Measurements from ENCODE around the gene TRIM2. TPM values are rescaled to one million over a fixed set of nuclear protein-coding genes. Genes with fewer than 3 reads are reported as not detected.

Gene TRIM2
- total and polyA plus RNA-seq, 10 of the 15 experiments (the other 5 are each of a cell fraction or from before 2014, with no cell fraction given): 0.06 to 0.19 (median 0.15) TPM; not detected in 3

GRCh38 chr4:153349206-153349805, 145.1 kb downstream of the TRIM2 start:
- intact Hi-C loops (cut with micrococcal nuclease; ENCODE audit: unreplicated experiment) (loop anchor here (5.0 kb wide), 1 partner anchor 138 kb away; no protein-coding TSS in a partner anchor), in situ Hi-C loops (cut with MboI) (loop anchor here (5.0 to 10.0 kb wide), 3 partner anchors 223 to 395 kb away; no protein-coding TSS in a partner anchor)
- Histone ChIP-seq H3K36me3 (ENCODE audit: control insufficient read depth in 2 of 2, insufficient read depth in 2 of 2, low read length in 1 of 2) (no peaks in the 10 kb centered on the region), H3K4me2 (ENCODE audit: control insufficient read depth, insufficient read depth) (peak overlapping the region; percentile 21), H4K20me1 (ENCODE audit: control insufficient read depth, insufficient read depth) (no peaks in the 10 kb centered on the region), H3K27me3 (replicated peaks in 1 of 2; ENCODE audit: control insufficient read depth in 2 of 2, insufficient read depth in 2 of 2, low read length in 1 of 2) (no peaks in the 10 kb centered on the region), H3K27ac (ENCODE audit: control insufficient read depth, insufficient read depth) (no peak overlapping the region), H3K4me1 (ENCODE audit: control insufficient read depth, insufficient read depth, low read length) (peaks cover 16% of the 10 kb centered on the region; the same call in 1 of the 2 replicates), H3K4me3 (no peak overlapping the region), H3K79me2 (ENCODE audit: control insufficient read depth, insufficient read depth, low read length) (peaks cover 51% of the 10 kb centered on the region), H3K9ac (ENCODE audit: control insufficient read depth, insufficient read depth, low read length) (no peak overlapping the region), H3K9me3 (replicated peaks; ENCODE audit: control insufficient read depth, insufficient read depth, low read length) (no peaks in the 10 kb centered on the region; the same call in 2 of the 3 replicates), H2AFZ (ENCODE audit: control insufficient read depth, low read depth, low read length) (no peak overlapping the region)
- RAD21 ChIA-PET (ENCODE audit: unreplicated experiment): interaction anchor here (0.7 to 8.4 kb wide), 5 partner anchors 84 to 300 kb away, joined by 3 to 77 read pairs (median 6); no protein-coding TSS in a partner anchor
- no peak for FAIRE-seq
- SMC1A ChIA-PET (ENCODE audit: uncharacterized antibody, unreplicated experiment): interaction anchor here (0.8 to 1.8 kb wide), 7 partner anchors 80 to 304 kb away, joined by 3 to 11 read pairs (median 3); no protein-coding TSS in a partner anchor
- CTCF ChIA-PET: interaction anchor here (0.7 to 6.9 kb wide), 9 partner anchors 78 to 401 kb away, joined by 3 to 67 read pairs (median 4); no protein-coding TSS in a partner anchor
- ATAC-seq: no peak
- POLR2A ChIA-PET: interaction anchor here (0.6 to 0.7 kb wide), 3 partner anchors 20 to 852 kb away, joined by 3 to 7 read pairs (median 3); no protein-coding TSS in a partner anchor
- WGBS (ENCODE audit: insufficient coverage, insufficient replicate concordance, low lambda C conversion rate, missing lambda C conversion rate): 0% methylated on average over 1 of the region's 1 CpG
- no peak for DNase-seq (ENCODE audit: low read depth, low spot score)
- BruUV-seq (replicated peaks): no TSS peak
- TF ChIP-seq, protein P1, sequence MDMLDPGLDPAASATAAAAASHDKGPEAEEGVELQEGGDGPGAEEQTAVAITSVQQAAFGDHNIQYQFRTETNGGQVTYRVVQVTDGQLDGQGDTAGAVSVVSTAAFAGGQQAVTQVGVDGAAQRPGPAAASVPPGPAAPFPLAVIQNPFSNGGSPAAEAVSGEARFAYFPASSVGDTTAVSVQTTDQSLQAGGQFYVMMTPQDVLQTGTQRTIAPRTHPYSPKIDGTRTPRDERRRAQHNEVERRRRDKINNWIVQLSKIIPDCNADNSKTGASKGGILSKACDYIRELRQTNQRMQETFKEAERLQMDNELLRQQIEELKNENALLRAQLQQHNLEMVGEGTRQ (IDR thresholded peaks at IDR 0.05; ENCODE audit: borderline replicate concordance, low read depth, low read length): no peak
- TF ChIP-seq POLR2A (IDR thresholded peaks at IDR 0.05; ENCODE audit: low read depth, low read length) (no peak), POLR2AphosphoS5 (IDR thresholded peaks at IDR 0.05; ENCODE audit: low read length) (no peak), SUZ12 (IDR thresholded peaks at IDR 0.05; ENCODE audit: unreplicated experiment) (no peak), HDGF (IDR thresholded peaks at IDR 0.05) (no peak), IRF3 (IDR thresholded peaks at IDR 0.05) (no peak), SUPT20H (IDR thresholded peaks at IDR 0.05; ENCODE audit: borderline replicate concordance, control insufficient read depth, low read depth, low read length) (no peak), NR2C1 (IDR thresholded peaks at IDR 0.05) (no peak), BACH1 (IDR thresholded peaks at IDR 0.05; ENCODE audit: borderline replicate concordance) (no peak), SMAD1 (IDR thresholded peaks at IDR 0.05; ENCODE audit: low read depth, partially characterized antibody) (no peak), CREB1 (IDR thresholded peaks at IDR 0.05; ENCODE audit: low read depth) (no peak), ZNF207 (IDR thresholded peaks at IDR 0.05; ENCODE audit: borderline replicate concordance) (no peak), PAX5 (IDR thresholded peaks at IDR 0.05; ENCODE audit: borderline replicate concordance, low read depth, low read length) (no peak), SRF (IDR thresholded peaks at IDR 0.05; ENCODE audit: low read depth in 2 of 2, low read length in 2 of 2) (no peak), EED (IDR thresholded peaks at IDR 0.05; ENCODE audit: low read depth) (peak; percentile 49; the same call in 1 of the 2 replicates), CBFB (IDR thresholded peaks at IDR 0.05; ENCODE audit: low read depth) (no peak), SMARCA5 (IDR thresholded peaks at IDR 0.05) (no peak)
- TF ChIP-seq, protein P2, sequence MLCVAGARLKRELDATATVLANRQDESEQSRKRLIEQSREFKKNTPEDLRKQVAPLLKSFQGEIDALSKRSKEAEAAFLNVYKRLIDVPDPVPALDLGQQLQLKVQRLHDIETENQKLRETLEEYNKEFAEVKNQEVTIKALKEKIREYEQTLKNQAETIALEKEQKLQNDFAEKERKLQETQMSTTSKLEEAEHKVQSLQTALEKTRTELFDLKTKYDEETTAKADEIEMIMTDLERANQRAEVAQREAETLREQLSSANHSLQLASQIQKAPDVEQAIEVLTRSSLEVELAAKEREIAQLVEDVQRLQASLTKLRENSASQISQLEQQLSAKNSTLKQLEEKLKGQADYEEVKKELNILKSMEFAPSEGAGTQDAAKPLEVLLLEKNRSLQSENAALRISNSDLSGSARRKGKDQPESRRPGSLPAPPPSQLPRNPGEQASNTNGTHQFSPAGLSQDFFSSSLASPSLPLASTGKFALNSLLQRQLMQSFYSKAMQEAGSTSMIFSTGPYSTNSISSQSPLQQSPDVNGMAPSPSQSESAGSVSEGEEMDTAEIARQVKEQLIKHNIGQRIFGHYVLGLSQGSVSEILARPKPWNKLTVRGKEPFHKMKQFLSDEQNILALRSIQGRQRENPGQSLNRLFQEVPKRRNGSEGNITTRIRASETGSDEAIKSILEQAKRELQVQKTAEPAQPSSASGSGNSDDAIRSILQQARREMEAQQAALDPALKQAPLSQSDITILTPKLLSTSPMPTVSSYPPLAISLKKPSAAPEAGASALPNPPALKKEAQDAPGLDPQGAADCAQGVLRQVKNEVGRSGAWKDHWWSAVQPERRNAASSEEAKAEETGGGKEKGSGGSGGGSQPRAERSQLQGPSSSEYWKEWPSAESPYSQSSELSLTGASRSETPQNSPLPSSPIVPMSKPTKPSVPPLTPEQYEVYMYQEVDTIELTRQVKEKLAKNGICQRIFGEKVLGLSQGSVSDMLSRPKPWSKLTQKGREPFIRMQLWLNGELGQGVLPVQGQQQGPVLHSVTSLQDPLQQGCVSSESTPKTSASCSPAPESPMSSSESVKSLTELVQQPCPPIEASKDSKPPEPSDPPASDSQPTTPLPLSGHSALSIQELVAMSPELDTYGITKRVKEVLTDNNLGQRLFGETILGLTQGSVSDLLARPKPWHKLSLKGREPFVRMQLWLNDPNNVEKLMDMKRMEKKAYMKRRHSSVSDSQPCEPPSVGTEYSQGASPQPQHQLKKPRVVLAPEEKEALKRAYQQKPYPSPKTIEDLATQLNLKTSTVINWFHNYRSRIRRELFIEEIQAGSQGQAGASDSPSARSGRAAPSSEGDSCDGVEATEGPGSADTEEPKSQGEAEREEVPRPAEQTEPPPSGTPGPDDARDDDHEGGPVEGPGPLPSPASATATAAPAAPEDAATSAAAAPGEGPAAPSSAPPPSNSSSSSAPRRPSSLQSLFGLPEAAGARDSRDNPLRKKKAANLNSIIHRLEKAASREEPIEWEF (IDR thresholded peaks at IDR 0.05; ENCODE audit: insufficient replicate concordance, low read depth, low read length): no peak
